Osteoblast (primary cell): Measurements from ENCODE around the gene MRRF. TPM values are rescaled to one million over a fixed set of nuclear protein-coding genes. Genes with fewer than 3 reads are reported as not detected.

Experiments used
- DNase-seq: peaks from one replicate; pipeline ENCODE4 v3.0.0; 2011; ENCODE audit warnings: low spot score, mixed read lengths; ENCODE audit not compliant: insufficient read length; ENCODE audit errors: missing footprints
- H2AFZ ChIP-seq: 2 replicates; pipeline ENCODE4 v1.6.0; 2011; ENCODE audit warnings: mild to moderate bottlenecking, low read length
- H3K27ac ChIP-seq: 2 replicates; pipeline ENCODE4 v1.5.1; 2011; ENCODE audit warnings: mild to moderate bottlenecking, low read depth, low read length, moderate library complexity
- H3K27me3 ChIP-seq: 2 replicates; pipeline ENCODE4 v1.6.0; 2012; ENCODE audit warnings: mild to moderate bottlenecking, control low read depth, inconsistent platforms, low read length, moderate library complexity; ENCODE audit not compliant: insufficient read depth
- H3K36me3 ChIP-seq: 2 replicates; pipeline ENCODE4 v1.5.1; 2011; ENCODE audit warnings: mild to moderate bottlenecking, low read length, control low read depth, moderate library complexity; ENCODE audit not compliant: insufficient read depth
- H3K4me1 ChIP-seq: 2 replicates; pipeline ENCODE4 v1.5.1; 2011; ENCODE audit warnings: mild to moderate bottlenecking, low read length, control low read depth, moderate library complexity; ENCODE audit not compliant: insufficient read depth
- H3K4me2 ChIP-seq: 2 replicates; pipeline ENCODE4 v1.6.0; 2011; ENCODE audit warnings: mild to moderate bottlenecking, low read length; ENCODE audit not compliant: insufficient read depth
- H3K4me3 ChIP-seq: fragments of 200-600 bp; sonication (generic); 3 replicates; pipeline ENCODE4 v1.5.1; 2012; ENCODE audit warnings: mild to moderate bottlenecking, low read length, inconsistent platforms; ENCODE audit not compliant: insufficient read depth
- H3K79me2 ChIP-seq: 2 replicates; pipeline ENCODE4 v1.6.0; 2012; ENCODE audit warnings: mild to moderate bottlenecking, low read length, control low read depth, inconsistent platforms; ENCODE audit not compliant: insufficient read depth
- H3K9me3 ChIP-seq: 2 replicates; pipeline ENCODE4 v1.5.1; 2011; ENCODE audit warnings: low read depth, low read length, control low read depth
- H4K20me1 ChIP-seq: 2 replicates; pipeline ENCODE4 v1.6.0; 2012; ENCODE audit warnings: mild to moderate bottlenecking, low read length, control low read depth; ENCODE audit not compliant: insufficient read depth
- total RNA-seq: library from RNA; depleted of rRNA; stranded (reverse); fragments of >200 nt; gene quantifications from 2 replicates; pipeline ENCODE4 v1.2.3, GENCODE V29; 2012
- TF ChIP-seq, protein P1 (sequence below): IDR thresholded peaks from 2 replicates; pipeline ENCODE4 v1.5.1; 2011; ENCODE audit warnings: mild to moderate bottlenecking, low read depth, low read length, moderate library complexity; ENCODE audit errors: extremely low read depth

Gene MRRF
- total RNA-seq, 1 donor = 35.8 TPM

DNA sequence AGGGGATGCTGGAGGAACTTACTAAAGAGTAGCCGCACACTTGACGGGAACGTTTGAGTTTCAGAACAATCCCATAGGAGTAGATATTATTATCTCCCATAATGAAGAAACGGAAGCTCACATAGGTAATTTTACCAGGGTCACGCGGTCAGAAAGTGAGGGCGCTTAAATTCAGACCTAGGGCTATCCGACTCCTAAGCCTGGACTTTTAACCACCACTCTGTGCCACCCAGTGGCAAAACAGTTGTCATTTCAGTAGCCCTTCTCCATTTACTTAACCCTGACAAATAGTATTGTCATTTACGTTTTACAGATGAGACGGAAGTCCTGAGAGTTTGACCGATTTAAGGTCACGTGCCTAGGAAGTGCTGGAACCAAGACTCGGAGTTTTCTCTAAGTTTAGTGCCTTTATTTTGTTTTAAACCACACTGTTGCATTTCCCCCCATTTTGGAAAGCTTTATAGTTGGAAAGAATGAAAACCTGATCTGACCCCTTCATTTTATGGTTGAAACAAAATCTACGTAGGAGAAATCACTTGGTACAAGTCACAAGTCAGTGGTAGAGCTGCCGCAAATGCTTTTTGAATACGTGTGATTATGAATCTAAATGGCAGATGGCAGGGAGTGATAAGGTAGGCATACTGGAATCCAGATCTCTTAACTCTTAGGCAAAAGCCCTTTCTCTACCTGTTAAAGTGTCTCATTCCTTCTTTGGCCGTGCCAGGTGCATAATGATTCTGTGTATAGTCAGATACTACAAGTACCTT lies 650 bp downstream of the MRRF start:
- H3K4me3 ChIP-seq = peak overlapping the region; percentile 95
- H2AFZ ChIP-seq = peak overlapping the region; percentile 96
- peaks cover 14% of the 10 kb centered on the region for H4K20me1 ChIP-seq
- TF ChIP-seq, protein P1, sequence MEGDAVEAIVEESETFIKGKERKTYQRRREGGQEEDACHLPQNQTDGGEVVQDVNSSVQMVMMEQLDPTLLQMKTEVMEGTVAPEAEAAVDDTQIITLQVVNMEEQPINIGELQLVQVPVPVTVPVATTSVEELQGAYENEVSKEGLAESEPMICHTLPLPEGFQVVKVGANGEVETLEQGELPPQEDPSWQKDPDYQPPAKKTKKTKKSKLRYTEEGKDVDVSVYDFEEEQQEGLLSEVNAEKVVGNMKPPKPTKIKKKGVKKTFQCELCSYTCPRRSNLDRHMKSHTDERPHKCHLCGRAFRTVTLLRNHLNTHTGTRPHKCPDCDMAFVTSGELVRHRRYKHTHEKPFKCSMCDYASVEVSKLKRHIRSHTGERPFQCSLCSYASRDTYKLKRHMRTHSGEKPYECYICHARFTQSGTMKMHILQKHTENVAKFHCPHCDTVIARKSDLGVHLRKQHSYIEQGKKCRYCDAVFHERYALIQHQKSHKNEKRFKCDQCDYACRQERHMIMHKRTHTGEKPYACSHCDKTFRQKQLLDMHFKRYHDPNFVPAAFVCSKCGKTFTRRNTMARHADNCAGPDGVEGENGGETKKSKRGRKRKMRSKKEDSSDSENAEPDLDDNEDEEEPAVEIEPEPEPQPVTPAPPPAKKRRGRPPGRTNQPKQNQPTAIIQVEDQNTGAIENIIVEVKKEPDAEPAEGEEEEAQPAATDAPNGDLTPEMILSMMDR = peak; percentile 25
- H3K9me3 ChIP-seq = no peaks in the 10 kb centered on the region
- H3K36me3 ChIP-seq = peaks cover 7% of the 10 kb centered on the region
- H3K79me2 ChIP-seq = peaks cover 79% of the 10 kb centered on the region
- H3K27ac ChIP-seq = peak overlapping the region; percentile 96
- peak; percentile 58 for DNase-seq
- peaks cover 29% of the 10 kb centered on the region for H3K4me1 ChIP-seq
- H3K4me2 ChIP-seq = peak overlapping the region; percentile 86
- no peaks in the 10 kb centered on the region for H3K27me3 ChIP-seq

DNA sequence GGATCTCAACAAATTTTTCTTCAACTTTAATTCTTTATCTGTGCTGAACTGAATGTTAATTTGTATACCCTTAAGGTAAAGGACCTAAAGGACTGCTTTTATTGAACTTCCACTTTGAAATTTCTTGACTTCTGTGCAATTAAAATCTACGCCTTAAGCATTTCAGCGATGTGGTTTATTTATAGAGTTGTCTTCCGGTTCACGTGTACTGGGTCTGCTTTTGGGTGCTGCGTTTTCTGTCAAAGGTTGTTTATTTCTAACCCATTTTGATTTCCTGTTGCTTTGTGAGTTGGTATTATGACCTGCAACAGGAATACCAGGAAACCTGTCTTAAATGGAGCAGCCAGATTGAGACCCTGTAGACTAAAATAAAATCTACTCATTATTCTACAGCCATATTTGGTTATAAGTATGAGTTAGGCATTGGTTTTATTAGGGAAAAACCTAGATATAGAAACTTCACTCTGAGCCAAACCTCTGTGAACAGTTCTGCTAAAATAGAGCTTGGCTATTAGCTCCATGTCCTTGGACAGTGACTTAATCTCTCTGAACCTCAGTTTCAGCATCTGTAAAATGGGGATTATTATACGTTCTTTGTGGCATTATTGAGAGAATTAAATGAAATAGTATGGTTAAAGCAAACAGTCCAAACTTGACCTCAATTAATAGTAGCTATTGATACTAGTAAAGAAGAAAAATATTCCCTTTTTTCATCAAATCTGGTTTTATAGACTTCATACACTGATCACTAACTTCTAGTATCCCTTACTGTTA lies 3.5 kb downstream of the MRRF start:
- Histone ChIP-seq H2AFZ (no peak overlapping the region), H3K79me2 (peaks cover 81% of the 10 kb centered on the region), H3K36me3 (peaks cover 17% of the 10 kb centered on the region), H3K27ac (no peak overlapping the region), H3K4me3 (no peak overlapping the region), H3K9me3 (no peaks in the 10 kb centered on the region), H3K4me1 (peaks cover 13% of the 10 kb centered on the region), H3K4me2 (no peak overlapping the region), H3K27me3 (no peaks in the 10 kb centered on the region), H4K20me1 (peaks cover 11% of the 10 kb centered on the region)
- no peak for DNase-seq
- TF ChIP-seq, protein P1 = no peak

DNA sequence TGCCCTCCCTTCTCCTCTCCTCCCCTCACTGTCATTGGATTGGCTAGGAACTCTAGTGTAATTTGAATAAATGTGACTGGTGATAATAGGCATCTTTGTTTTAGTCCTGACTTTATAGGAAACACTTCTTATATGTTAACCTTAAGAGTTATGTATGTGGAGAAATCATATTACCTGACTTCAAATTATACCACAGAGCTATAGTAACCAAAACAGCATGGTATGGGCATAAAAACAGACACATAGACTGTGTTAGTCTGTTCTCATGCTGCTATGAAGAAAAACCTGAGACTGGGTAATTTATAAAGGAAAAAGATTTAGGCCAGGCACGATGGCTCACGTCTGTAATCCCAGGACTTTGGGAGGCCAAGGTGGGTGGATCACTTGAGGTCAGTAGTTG lies 9.4 kb downstream of the MRRF start:
- TF ChIP-seq, protein P1 = no peak
- H3K9me3 ChIP-seq = peaks cover 3% of the 10 kb centered on the region
- no peak overlapping the region for H3K4me2 ChIP-seq
- peaks cover 30% of the 10 kb centered on the region for H3K36me3 ChIP-seq
- peaks cover 23% of the 10 kb centered on the region for H4K20me1 ChIP-seq
- no peaks in the 10 kb centered on the region for H3K27me3 ChIP-seq
- no peak for DNase-seq
- peaks cover 71% of the 10 kb centered on the region for H3K79me2 ChIP-seq
- H3K4me3 ChIP-seq = no peak overlapping the region
- no peaks in the 10 kb centered on the region for H3K4me1 ChIP-seq
- H3K27ac ChIP-seq = no peak overlapping the region
- no peak overlapping the region for H2AFZ ChIP-seq

DNA sequence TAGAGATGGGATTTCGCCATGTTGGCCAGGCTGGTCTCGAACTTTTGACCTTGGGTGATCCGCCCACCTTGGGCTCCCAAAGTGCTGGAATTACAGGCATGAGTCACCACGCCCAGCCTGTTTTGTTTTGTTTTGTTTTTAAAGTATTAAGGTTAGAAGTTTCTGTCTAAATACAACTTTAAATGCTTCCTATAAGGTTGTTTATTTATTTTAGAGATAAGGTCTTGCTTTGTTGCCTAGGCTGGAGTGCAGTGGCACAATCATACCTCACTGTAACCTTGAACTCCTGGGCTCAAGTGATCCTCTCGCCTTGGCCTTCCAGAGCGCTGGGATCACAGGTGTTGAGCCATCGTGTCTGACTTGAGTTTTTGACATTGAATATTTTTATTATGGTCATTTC lies 11.4 kb downstream of the MRRF start:
- Histone ChIP-seq H3K4me2 (no peak overlapping the region), H3K9me3 (peaks cover 3% of the 10 kb centered on the region), H3K27ac (no peak overlapping the region), H2AFZ (no peak overlapping the region), H3K4me3 (no peak overlapping the region), H4K20me1 (peaks cover 19% of the 10 kb centered on the region), H3K36me3 (peaks cover 31% of the 10 kb centered on the region), H3K27me3 (no peaks in the 10 kb centered on the region), H3K79me2 (peaks cover 71% of the 10 kb centered on the region), H3K4me1 (no peaks in the 10 kb centered on the region)
- no peak for DNase-seq
- TF ChIP-seq, protein P1 = no peak
